Activated naive CD4-positive, alpha-beta T cell treated with anti-CD3 and anti-CD28 coated beads for 36 hours (primary cell): ENCODE data around the gene C9orf85. TPM values are rescaled to one million over a fixed set of nuclear protein-coding genes. Genes with fewer than 3 reads are reported as not detected.
"Not testable (repeated sequence)": the region's sequence is repeated elsewhere in the genome, so short reads cannot be mapped to it uniquely, and the experiment has no call there.

ENCODE experiments used
- CTCF ChIA-PET: fragments of 350-600 bp; sonication (Branson Sonifier 250); formaldehyde crosslinking; loops from one replicate; lab custom pipeline; 2021; ENCODE audit warnings: antibody characterized with exemption; lab: Charles Lee
- DNase-seq: peaks from one replicate; pipeline ENCODE4 v3.0.0-alpha.2; 2020
- H3K27ac Mint-ChIP-seq: one replicate; pipeline ENCODE4 v1.8.0; 2021; ENCODE audit warnings: mild to moderate bottlenecking, mixed read lengths
- H3K27me3 Mint-ChIP-seq: one replicate; pipeline ENCODE4 v1.8.0; 2021; ENCODE audit warnings: low read depth, mixed read lengths
- H3K36me3 Mint-ChIP-seq: one replicate; pipeline ENCODE4 v1.8.0; 2021; ENCODE audit warnings: low read depth, mixed read lengths
- H3K4me1 Mint-ChIP-seq: one replicate; pipeline ENCODE4 v1.8.0; 2021; ENCODE audit warnings: low read depth, mixed read lengths
- H3K4me3 Mint-ChIP-seq: one replicate; pipeline ENCODE4 v1.8.0; 2021; ENCODE audit warnings: mild to moderate bottlenecking, moderate library complexity, mixed read lengths
- H3K9me3 Mint-ChIP-seq: one replicate; pipeline ENCODE4 v1.8.0; 2021; ENCODE audit warnings: mixed read lengths
- intact Hi-C: fragments of 100-400 bp; cut with micrococcal nuclease; formaldehyde crosslinking; loops from one replicate; pipeline ENCODE4 v1.15.1; 2023
- total RNA-seq, 2 experiments: library from RNA; stranded (reverse); gene quantifications; one replicate each; pipeline ENCODE4 v1.2.3, GENCODE V29; 2021

Gene C9orf85
- total RNA-seq, 2 experiments from 2014 or later = 6.2 to 6.7 TPM

- CTCF ChIA-PET = interaction anchor here (1.3 kb wide), 1 partner anchor 56 kb away, joined by 3 read pairs; no protein-coding TSS in a partner anchor
- Mint-ChIP-seq H3K9me3 (peaks cover 12% of the 10 kb centered on the region), H3K27me3 (no peaks in the 10 kb centered on the region), H3K4me3 (no peak overlapping the region), H3K36me3 (peaks cover 32% of the 10 kb centered on the region), H3K4me1 (no peaks in the 10 kb centered on the region), H3K27ac (no peak overlapping the region)
- DNase-seq = no peak
- intact Hi-C loops = no loop called here
Observed at GRCh38 chr9:71962328-71962727, 50.9 kb downstream of the C9orf85 start.

GRCh38 chr9:71963471-71963996, 52.1 kb downstream of the C9orf85 start:
- H3K9me3 Mint-ChIP-seq = peaks cover 18% of the 10 kb centered on the region
- H3K27me3 Mint-ChIP-seq, H3K27ac Mint-ChIP-seq, H3K4me3 Mint-ChIP-seq, DNase-seq, H3K4me1 Mint-ChIP-seq, intact Hi-C loops: not testable (repeated sequence)
- H3K36me3 Mint-ChIP-seq = peaks cover 38% of the 10 kb centered on the region
- CTCF ChIA-PET = interaction anchor here (0.6 kb wide), 1 partner anchor 361 kb away, joined by 3 read pairs; no protein-coding TSS in a partner anchor

GRCh38 chr9:71965403-71965802, 54.0 kb downstream of the C9orf85 start:
- intact Hi-C loops = no loop called here
- Mint-ChIP-seq H3K27me3 (no peaks in the 10 kb centered on the region), H3K4me3 (no peak overlapping the region), H3K4me1 (no peaks in the 10 kb centered on the region), H3K27ac (no peak overlapping the region), H3K9me3 (peaks cover 23% of the 10 kb centered on the region), H3K36me3 (peaks cover 42% of the 10 kb centered on the region)
- CTCF ChIA-PET = no interaction called here
- DNase-seq = no peak

GRCh38 chr9:71966601-71967000, 55.2 kb downstream of the C9orf85 start:
- H3K4me1 Mint-ChIP-seq = no peaks in the 10 kb centered on the region
- peaks cover 23% of the 10 kb centered on the region for H3K9me3 Mint-ChIP-seq
- no peaks in the 10 kb centered on the region for H3K27me3 Mint-ChIP-seq
- CTCF ChIA-PET = interaction anchor here (0.7 kb wide), 1 partner anchor 55 kb away, joined by 4 read pairs; the partner anchor contains the start of gene C9orf85
- no peak for DNase-seq
- peaks cover 44% of the 10 kb centered on the region for H3K36me3 Mint-ChIP-seq
- intact Hi-C loops = no loop called here
- no peak overlapping the region for H3K4me3 Mint-ChIP-seq
- no peak overlapping the region for H3K27ac Mint-ChIP-seq

- Mint-ChIP-seq H3K9me3 (peaks cover 23% of the 10 kb centered on the region), H3K4me1 (no peaks in the 10 kb centered on the region), H3K27ac (no peak overlapping the region), H3K4me3 (no peak overlapping the region), H3K36me3 (peaks cover 39% of the 10 kb centered on the region), H3K27me3 (no peaks in the 10 kb centered on the region)
- intact Hi-C loops = no loop called here
- CTCF ChIA-PET = no interaction called here
- DNase-seq = no peak
Observed at GRCh38 chr9:71968541-71969090, 57.2 kb downstream of the C9orf85 start.

- Mint-ChIP-seq H3K36me3 (peaks cover 2% of the 10 kb centered on the region), H3K9me3 (no peaks in the 10 kb centered on the region), H3K27me3 (no peaks in the 10 kb centered on the region), H3K4me3 (no peak overlapping the region), H3K27ac (no peak overlapping the region), H3K4me1 (no peaks in the 10 kb centered on the region)
- CTCF ChIA-PET = interaction anchor here (1.3 to 1.7 kb wide), 3 partner anchors 156 to 169 kb away, joined by 4 to 7 read pairs (median 5); no protein-coding TSS in a partner anchor
- intact Hi-C loops = loop anchor here (2.0 kb wide), 1 partner anchor 169 kb away; no protein-coding TSS in a partner anchor
- no peak for DNase-seq
Observed at GRCh38 chr9:71975833-71976232, 64.4 kb downstream of the C9orf85 start.

GRCh38 chr9:71977003-71977402, 65.6 kb downstream of the C9orf85 start:
- H3K4me1 Mint-ChIP-seq = no peaks in the 10 kb centered on the region
- peaks cover 2% of the 10 kb centered on the region for H3K36me3 Mint-ChIP-seq
- H3K27ac Mint-ChIP-seq = no peak overlapping the region
- intact Hi-C loops = loop anchor here (2.0 kb wide), 1 partner anchor 170 kb away; no protein-coding TSS in a partner anchor
- DNase-seq = no peak
- no peaks in the 10 kb centered on the region for H3K27me3 Mint-ChIP-seq
- CTCF ChIA-PET = interaction anchor here (0.7 to 1.7 kb wide), 2 partner anchors 157 to 389 kb away, joined by 3 to 7 read pairs; no protein-coding TSS in a partner anchor
- H3K4me3 Mint-ChIP-seq = no peak overlapping the region
- no peaks in the 10 kb centered on the region for H3K9me3 Mint-ChIP-seq

GRCh38 chr9:71980266-71981190, 69.1 kb downstream of the C9orf85 start:
- Mint-ChIP-seq H3K4me3 (no peak overlapping the region), H3K9me3 (no peaks in the 10 kb centered on the region), H3K4me1 (no peaks in the 10 kb centered on the region), H3K36me3 (peaks cover 2% of the 10 kb centered on the region), H3K27ac (no peak overlapping the region), H3K27me3 (no peaks in the 10 kb centered on the region)
- CTCF ChIA-PET = interaction anchor here (1.0 kb wide), 1 partner anchor 44 kb away, joined by 4 read pairs; no protein-coding TSS in a partner anchor
- DNase-seq = no peak
- intact Hi-C loops = no loop called here

GRCh38 chr9:71981944-71982343, 70.5 kb downstream of the C9orf85 start:
- H3K4me1 Mint-ChIP-seq = no peaks in the 10 kb centered on the region
- H3K4me3 Mint-ChIP-seq = no peak overlapping the region
- peaks cover 2% of the 10 kb centered on the region for H3K36me3 Mint-ChIP-seq
- no peak for DNase-seq
- H3K27me3 Mint-ChIP-seq = no peaks in the 10 kb centered on the region
- H3K9me3 Mint-ChIP-seq = no peaks in the 10 kb centered on the region
- intact Hi-C loops = no loop called here
- H3K27ac Mint-ChIP-seq = no peak overlapping the region
- CTCF ChIA-PET = no interaction called here

GRCh38 chr9:71984403-71984802, 73.0 kb downstream of the C9orf85 start:
- CTCF ChIA-PET = no interaction called here
- intact Hi-C loops = no loop called here
- H3K36me3 Mint-ChIP-seq = peaks cover 2% of the 10 kb centered on the region
- H3K27ac Mint-ChIP-seq = no peak overlapping the region
- H3K9me3 Mint-ChIP-seq = no peaks in the 10 kb centered on the region
- no peak for DNase-seq
- no peaks in the 10 kb centered on the region for H3K27me3 Mint-ChIP-seq
- H3K4me1 Mint-ChIP-seq = no peaks in the 10 kb centered on the region
- H3K4me3 Mint-ChIP-seq = no peak overlapping the region

- no peaks in the 10 kb centered on the region for H3K27me3 Mint-ChIP-seq
- CTCF ChIA-PET = no interaction called here
Observed at GRCh38 chr9:71984831-71985281, 73.4 kb downstream of the C9orf85 start.

GRCh38 chr9:71985297-71985911, 74.0 kb downstream of the C9orf85 start:
- Mint-ChIP-seq H3K4me3 (no peak overlapping the region), H3K4me1 (no peaks in the 10 kb centered on the region), H3K27me3 (no peaks in the 10 kb centered on the region), H3K9me3 (no peaks in the 10 kb centered on the region), H3K36me3 (peaks cover 2% of the 10 kb centered on the region), H3K27ac (no peak overlapping the region)
- intact Hi-C loops = no loop called here
- DNase-seq = no peak
- CTCF ChIA-PET = no interaction called here

More at GRCh38 chr9:71984831-71985281, 73.4 kb downstream of the C9orf85 start:
- no peaks in the 10 kb centered on the region for H3K9me3 Mint-ChIP-seq
- peaks cover 2% of the 10 kb centered on the region for H3K36me3 Mint-ChIP-seq
- H3K4me3 Mint-ChIP-seq = no peak overlapping the region
- H3K27ac Mint-ChIP-seq = no peak overlapping the region
- intact Hi-C loops = no loop called here
- H3K4me1 Mint-ChIP-seq = no peaks in the 10 kb centered on the region
- no peak for DNase-seq
